ENCODE results near the gene RPS18. TPM values are rescaled to one million over a fixed set of nuclear protein-coding genes. Genes with fewer than 3 reads are reported as not detected.
"Not testable (repeated sequence)": the region's sequence is repeated elsewhere in the genome, so short reads cannot be mapped to it uniquely, and the experiment has no call there.

RPS18 gene
- total RNA-seq, 1 donor from 2014 or later: 2,626 TPM

DNA sequence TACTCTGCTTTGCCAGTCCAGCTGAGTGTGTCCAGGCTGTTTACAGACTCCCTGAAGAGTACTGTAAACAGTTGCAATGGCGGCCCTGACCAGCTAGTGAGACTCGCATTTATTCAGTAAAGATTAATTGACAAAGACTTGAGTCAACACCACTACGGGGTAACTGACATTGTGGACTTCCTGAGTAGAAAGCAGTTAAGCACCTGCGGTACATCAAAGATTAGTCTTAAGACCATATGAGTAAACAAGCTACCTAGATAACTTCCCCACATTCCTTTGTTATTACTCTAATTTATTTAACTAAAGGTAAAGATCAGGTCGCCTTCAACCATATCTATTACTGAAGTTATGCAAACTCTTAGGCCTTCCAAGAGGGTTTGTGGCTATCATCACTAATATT lies 12.8 kb upstream of the RPS18 start:
- H3K4me3 Mint-ChIP-seq: no peak overlapping the region
- peaks cover 42% of the 10 kb centered on the region for H3K36me3 Mint-ChIP-seq
- no peaks in the 10 kb centered on the region for H3K27me3 Mint-ChIP-seq (ENCODE audit: low read depth)
- no peak for DNase-seq (ENCODE audit: low spot score in 2 of 2, unreplicated experiment in 2 of 2)
- H3K27ac Mint-ChIP-seq: no peak overlapping the region
- no peaks in the 10 kb centered on the region for H3K9me3 Mint-ChIP-seq
- no peaks in the 10 kb centered on the region for H3K4me1 Mint-ChIP-seq
- TF ChIP-seq, protein P1, sequence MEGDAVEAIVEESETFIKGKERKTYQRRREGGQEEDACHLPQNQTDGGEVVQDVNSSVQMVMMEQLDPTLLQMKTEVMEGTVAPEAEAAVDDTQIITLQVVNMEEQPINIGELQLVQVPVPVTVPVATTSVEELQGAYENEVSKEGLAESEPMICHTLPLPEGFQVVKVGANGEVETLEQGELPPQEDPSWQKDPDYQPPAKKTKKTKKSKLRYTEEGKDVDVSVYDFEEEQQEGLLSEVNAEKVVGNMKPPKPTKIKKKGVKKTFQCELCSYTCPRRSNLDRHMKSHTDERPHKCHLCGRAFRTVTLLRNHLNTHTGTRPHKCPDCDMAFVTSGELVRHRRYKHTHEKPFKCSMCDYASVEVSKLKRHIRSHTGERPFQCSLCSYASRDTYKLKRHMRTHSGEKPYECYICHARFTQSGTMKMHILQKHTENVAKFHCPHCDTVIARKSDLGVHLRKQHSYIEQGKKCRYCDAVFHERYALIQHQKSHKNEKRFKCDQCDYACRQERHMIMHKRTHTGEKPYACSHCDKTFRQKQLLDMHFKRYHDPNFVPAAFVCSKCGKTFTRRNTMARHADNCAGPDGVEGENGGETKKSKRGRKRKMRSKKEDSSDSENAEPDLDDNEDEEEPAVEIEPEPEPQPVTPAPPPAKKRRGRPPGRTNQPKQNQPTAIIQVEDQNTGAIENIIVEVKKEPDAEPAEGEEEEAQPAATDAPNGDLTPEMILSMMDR (IDR thresholded peaks at IDR 0.05; ENCODE audit: unreplicated experiment): no peak

DNA sequence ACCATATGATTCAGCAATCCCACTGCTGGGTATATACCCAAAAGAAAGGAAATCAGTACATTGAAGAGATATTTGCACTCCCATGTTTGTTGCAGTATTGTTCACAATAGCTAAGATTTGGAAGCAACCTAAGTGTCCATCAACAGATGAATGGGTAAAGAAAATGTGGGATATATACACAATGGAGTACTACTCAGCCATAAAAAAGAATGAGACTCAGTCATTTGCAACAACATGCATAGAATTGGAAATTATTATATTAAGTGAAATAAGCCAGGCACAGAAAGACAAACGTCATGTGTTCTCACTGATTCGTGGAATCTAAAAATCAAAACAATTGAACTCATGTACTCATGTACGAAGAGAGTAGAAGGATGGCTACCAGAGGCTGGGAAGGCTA lies 9.4 kb upstream of the RPS18 start:
- not testable (repeated sequence) for H3K27ac Mint-ChIP-seq; DNase-seq (ENCODE audit: low spot score in 2 of 2, unreplicated experiment in 2 of 2); H3K27me3 Mint-ChIP-seq (ENCODE audit: low read depth); H3K4me3 Mint-ChIP-seq; H3K4me1 Mint-ChIP-seq; H3K9me3 Mint-ChIP-seq
- peaks cover 45% of the 10 kb centered on the region for H3K36me3 Mint-ChIP-seq

DNA sequence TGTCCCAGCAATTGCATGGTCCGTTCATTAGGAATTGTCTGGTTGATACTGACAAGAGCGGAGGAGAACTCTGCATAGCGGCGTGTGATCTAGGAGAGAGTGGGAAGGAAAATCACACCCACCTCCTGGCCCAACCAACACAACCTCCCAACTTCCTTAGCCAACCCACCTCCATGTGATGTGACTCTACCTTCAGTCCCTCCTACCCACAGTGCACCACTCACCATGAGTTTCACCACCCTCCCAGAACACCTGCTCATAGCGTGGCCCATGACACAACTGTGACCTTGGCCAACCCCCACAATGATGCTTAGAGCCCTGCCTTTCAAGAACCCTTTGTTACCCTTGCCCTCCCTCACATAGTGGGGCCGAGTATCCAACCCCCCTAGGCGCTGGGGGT lies 7.9 kb upstream of the RPS18 start:
- DNase-seq (ENCODE audit: low spot score in 2 of 2, unreplicated experiment in 2 of 2): no peak
- H3K36me3 Mint-ChIP-seq: peaks cover 49% of the 10 kb centered on the region
- H3K27me3 Mint-ChIP-seq (ENCODE audit: low read depth): no peaks in the 10 kb centered on the region
- H3K4me3 Mint-ChIP-seq: no peak overlapping the region
- TF ChIP-seq, protein P1 (IDR thresholded peaks at IDR 0.05; ENCODE audit: unreplicated experiment): no peak
- H3K9me3 Mint-ChIP-seq: no peaks in the 10 kb centered on the region
- no peaks in the 10 kb centered on the region for H3K4me1 Mint-ChIP-seq
- no peak overlapping the region for H3K27ac Mint-ChIP-seq

DNA sequence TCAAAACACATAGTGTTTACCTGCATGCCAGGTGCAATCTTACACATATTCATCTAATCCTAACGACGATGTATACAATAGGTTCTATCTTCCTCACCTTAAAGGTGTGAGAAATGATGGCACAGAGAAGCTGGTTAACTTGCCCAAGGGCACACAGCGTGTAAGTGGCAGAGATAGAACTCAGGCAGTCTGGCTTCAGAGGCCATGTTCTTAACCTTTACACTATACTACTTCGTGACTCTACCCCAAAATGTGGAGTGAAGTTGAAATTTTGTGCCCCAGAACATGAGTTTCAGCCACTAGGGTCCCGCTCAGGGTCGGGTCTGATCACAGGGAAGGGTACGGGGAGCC lies 783 bp upstream of the RPS18 start:
- peaks cover 43% of the 10 kb centered on the region for H3K4me1 Mint-ChIP-seq
- TF ChIP-seq, protein P1 (IDR thresholded peaks at IDR 0.05; ENCODE audit: unreplicated experiment): no peak

DNA sequence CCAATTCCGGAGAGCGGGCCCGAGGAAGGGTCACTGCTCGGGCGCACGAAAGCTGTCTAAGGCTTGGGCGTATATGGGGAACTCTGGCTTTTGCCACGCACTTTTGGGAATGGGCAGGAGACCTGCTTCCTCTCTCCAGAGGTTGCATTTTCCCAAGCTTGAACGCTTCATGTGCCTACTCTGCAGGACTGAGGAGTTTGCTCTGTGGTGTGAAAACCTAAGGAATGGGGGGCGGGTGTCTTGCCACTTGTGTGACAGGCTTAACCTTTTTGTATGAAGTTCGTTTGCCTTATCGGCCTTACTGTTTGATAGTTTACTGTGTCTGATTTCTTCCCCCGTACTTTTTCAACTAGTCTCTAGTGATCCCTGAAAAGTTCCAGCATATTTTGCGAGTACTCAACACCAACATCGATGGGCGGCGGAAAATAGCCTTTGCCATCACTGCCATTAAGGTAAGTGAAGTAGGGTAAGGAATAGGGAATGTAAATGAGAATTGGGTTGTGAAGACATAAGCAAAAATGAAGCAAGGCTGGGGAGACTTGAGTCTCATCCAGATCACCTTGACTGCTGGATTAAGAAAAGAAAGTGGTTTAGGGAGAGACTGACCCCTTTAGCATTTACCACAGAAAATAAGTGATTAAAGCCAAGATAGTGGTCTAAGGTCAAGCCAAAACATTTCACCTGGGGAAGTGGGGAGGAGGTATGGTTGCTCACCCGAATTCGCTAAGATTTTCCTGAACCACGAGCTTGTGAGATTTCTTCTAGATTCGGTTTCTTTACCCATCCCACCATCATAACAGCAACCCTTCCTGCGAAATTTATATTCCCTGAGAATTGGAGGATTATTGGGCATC lies 627 bp downstream of the RPS18 start:
- Mint-ChIP-seq H3K36me3 (peaks cover 23% of the 10 kb centered on the region), H3K9me3 (no peaks in the 10 kb centered on the region), H3K27me3 (ENCODE audit: low read depth) (no peaks in the 10 kb centered on the region), H3K4me3 (peak overlapping the region; percentile 98), H3K27ac (peak overlapping the region; percentile 99), H3K4me1 (peaks cover 53% of the 10 kb centered on the region)
- no peak for DNase-seq (ENCODE audit: low spot score in 2 of 2, unreplicated experiment in 2 of 2)
- TF ChIP-seq, protein P1 (IDR thresholded peaks at IDR 0.05; ENCODE audit: unreplicated experiment): no peak

More for the DNA sequence above, 783 bp upstream of the RPS18 start:
- Mint-ChIP-seq H3K4me3 (peak overlapping the region; percentile 98), H3K36me3 (peaks cover 24% of the 10 kb centered on the region), H3K9me3 (no peaks in the 10 kb centered on the region), H3K27me3 (ENCODE audit: low read depth) (no peaks in the 10 kb centered on the region), H3K27ac (peak overlapping the region; percentile 99)
- DNase-seq (ENCODE audit: low spot score in 2 of 2, unreplicated experiment in 2 of 2): no peak

DNA sequence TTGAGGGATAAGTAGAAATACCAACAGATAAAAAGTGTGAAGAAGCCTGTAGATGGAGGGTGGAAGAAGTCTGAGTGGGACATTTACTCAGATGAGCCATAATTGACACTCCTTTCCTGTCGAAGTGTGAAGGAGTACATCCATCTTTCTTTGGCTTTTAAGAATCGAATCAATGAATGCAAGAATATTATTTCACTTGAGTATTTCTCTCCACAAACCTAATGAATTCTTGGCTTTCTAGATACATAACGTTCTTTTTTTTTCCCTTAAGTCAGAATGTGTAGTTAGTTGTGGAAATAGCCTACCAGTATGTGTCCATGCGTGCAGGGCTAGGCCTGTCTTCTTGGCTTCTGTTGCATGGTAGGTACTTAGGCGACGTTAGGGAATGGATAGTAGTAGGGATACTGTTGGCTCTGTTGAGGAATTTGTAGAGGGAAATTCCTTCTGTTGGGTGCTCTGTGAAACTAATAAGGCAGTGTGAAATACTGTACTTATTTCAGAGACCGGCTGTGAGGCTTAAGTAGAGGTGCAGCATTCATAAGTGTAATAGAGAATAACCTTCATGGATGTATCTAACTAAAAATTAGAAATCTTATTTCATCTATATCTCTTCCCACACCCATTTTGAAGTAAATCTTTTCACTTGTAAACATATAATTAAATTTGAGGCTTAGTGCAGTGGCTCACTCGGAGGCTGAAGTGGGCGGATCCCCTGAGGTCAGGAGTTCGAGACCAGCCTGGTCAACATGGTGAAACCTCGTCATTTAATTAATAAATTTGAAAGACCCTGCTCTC lies 1.5 kb downstream of the RPS18 start:
- DNase-seq (ENCODE audit: low spot score in 2 of 2, unreplicated experiment in 2 of 2): no peak
- Mint-ChIP-seq H3K27ac (peak overlapping the region; percentile 99), H3K36me3 (peaks cover 17% of the 10 kb centered on the region), H3K27me3 (ENCODE audit: low read depth) (no peaks in the 10 kb centered on the region), H3K4me3 (peak overlapping the region; percentile 98), H3K4me1 (peaks cover 57% of the 10 kb centered on the region), H3K9me3 (no peaks in the 10 kb centered on the region)
- TF ChIP-seq, protein P1 (IDR thresholded peaks at IDR 0.05; ENCODE audit: unreplicated experiment): no peak
